ENCODE results near the gene MPND. TPM values are rescaled to one million over a fixed set of nuclear protein-coding genes. Genes with fewer than 3 reads are reported as not detected.

The MPND gene
- total and polyA plus RNA-seq, 12 donors, result 4.5 to 52.3 (median 16.1) TPM

DNA sequence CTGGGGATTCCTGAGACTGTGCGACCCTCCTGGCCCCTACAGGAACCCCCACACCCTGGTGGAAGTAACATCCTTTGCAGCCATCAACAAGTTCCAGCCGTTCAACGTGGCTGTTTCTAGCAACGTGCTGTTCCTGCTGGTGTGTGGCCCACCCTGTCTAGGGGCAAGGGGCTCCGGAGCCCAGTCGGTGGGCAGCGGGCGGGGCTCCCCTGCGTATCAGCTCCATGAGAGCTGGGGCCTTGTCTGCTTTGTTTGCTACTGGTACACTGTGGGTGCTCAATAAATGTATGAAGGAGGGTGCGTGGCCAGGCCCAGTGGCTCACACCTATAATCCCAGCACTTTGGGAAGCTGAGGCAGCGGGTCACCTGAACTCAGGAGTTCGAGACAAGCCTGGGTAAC, 10.9 kb downstream of the MPND start:
- Histone ChIP-seq H3K36me3 (replicated peaks in 1 of 2) (peaks cover 0 to 9% of the 10 kb centered on the region in 2 donors), H3K27ac (no peak overlapping the region), H3K27me3 (no peaks in the 10 kb centered on the region), H3K4me3 (no peak overlapping the region), H3K9me3 (replicated peaks in 1 of 3) (no peaks in the 10 kb centered on the region), H3K4me1 (replicated peaks in 1 of 2) (no peaks in the 10 kb centered on the region)
- WGBS, 4 donors, result 83 to 93% (median 88%) methylated on average over 10 to 12 of the region's 12 CpGs
- TF ChIP-seq CTCF (IDR thresholded peaks at IDR 0.05) (no peak), POLR2A (IDR thresholded peaks at IDR 0.05) (no peak)
- DNase-seq, result no peak
- intact Hi-C loops (cut with DNase I), result loop anchor here (5.0 kb wide), 1 partner anchor 87 kb away; no protein-coding TSS in a partner anchor

DNA sequence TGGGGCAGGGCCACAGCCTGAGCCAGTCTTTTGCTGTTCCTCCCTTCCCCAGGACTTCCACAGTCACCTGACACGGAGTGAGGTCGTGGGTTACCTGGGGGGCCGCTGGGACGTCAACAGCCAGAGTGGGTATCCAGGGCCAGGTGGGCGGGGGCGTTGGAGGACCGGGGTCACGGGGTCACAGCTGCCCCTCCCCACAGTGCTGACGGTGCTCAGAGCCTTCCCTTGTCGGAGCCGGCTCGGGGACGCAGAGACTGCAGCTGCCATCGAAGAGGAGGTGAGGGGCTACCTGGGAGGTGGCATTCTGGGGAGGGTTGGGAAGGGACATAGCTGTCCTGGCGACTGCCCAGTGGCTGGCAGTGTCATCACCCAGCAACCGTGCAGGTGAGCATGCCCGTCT, 11.5 kb downstream of the MPND start:
- WGBS, 4 donors, result 77 to 82% (median 78%) methylated on average over 3 to 17 of the region's 17 CpGs
- intact Hi-C loops (cut with DNase I), result loop anchor here (5.0 kb wide), 1 partner anchor 88 kb away; no protein-coding TSS in a partner anchor
- H3K27ac ChIP-seq, result no peak overlapping the region
- no peak for TF ChIP-seq CTCF (IDR thresholded peaks at IDR 0.05)
- TF ChIP-seq POLR2A (IDR thresholded peaks at IDR 0.05), result no peak
- no peaks in the 10 kb centered on the region for H3K27me3 ChIP-seq
- H3K36me3 ChIP-seq (replicated peaks in 1 of 2), result peaks cover 0 to 15% of the 10 kb centered on the region in 2 donors
- H3K9me3 ChIP-seq (replicated peaks in 1 of 3), result no peaks in the 10 kb centered on the region
- no peaks in the 10 kb centered on the region for H3K4me1 ChIP-seq (replicated peaks in 1 of 2)
- H3K4me3 ChIP-seq, result no peak overlapping the region
- peak in 1 of 7 donors; percentile 23 for DNase-seq

DNA sequence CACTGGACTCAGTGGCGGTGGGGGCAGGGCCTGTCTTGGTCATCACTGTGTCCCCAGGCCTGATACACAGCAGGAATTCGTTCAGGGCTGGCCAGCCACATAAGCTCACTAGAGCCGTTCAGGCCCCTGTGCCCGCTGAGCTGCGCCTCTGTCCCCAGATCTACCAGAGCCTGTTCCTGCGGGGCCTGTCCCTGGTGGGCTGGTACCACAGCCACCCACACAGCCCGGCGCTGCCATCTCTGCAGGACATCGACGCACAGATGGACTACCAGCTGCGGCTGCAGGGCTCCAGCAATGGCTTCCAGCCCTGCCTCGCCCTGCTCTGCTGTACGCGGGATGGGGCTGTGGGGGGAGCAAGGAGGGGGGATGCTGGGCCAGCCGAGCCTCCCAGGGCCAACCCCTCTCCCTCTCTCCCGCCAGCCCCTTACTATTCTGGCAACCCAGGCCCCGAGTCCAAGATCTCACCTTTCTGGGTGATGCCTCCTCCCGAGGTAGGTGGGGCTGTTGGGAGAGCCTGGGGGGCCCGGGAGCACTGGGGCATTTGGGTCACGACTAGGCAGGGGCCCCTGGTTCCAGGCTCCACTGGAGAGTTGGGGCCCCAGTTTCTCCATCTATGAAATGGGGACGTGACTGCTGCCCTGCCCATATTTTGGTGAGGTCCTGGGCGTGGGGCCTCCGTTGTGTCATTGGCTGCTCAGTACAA, 13.9 kb downstream of the MPND start:
- no peak overlapping the region for H3K4me3 ChIP-seq
- no peaks in the 10 kb centered on the region for H3K27me3 ChIP-seq
- no peak overlapping the region for H3K27ac ChIP-seq
- no peaks in the 10 kb centered on the region for H3K9me3 ChIP-seq (replicated peaks in 1 of 3)
- intact Hi-C loops (cut with DNase I), result no loop called here
- DNase-seq, result peak in 1 of 7 donors; percentile 32
- H3K36me3 ChIP-seq (replicated peaks in 1 of 2), result peaks cover 0 to 39% of the 10 kb centered on the region in 2 donors
- TF ChIP-seq POLR2A (IDR thresholded peaks at IDR 0.05) (no peak), CTCF (IDR thresholded peaks at IDR 0.05) (no peak)
- peaks cover 13 to 18% of the 10 kb centered on the region in 2 donors for H3K4me1 ChIP-seq (replicated peaks in 1 of 2)
- 81 to 90% (median 87%) methylated on average over 3 to 23 of the region's 23 CpGs for WGBS, 4 donors

GRCh38 chr19:4357921-4358326, 14.6 kb downstream of the MPND start:
- TF ChIP-seq POLR2A (IDR thresholded peaks at IDR 0.05) (no peak), CTCF (IDR thresholded peaks at IDR 0.05) (no peak)
- H3K4me3 ChIP-seq, result no peak overlapping the region
- no peaks in the 10 kb centered on the region for H3K9me3 ChIP-seq (replicated peaks in 1 of 3)
- H3K27ac ChIP-seq, result no peak overlapping the region
- peaks cover 0 to 46% of the 10 kb centered on the region in 2 donors for H3K36me3 ChIP-seq (replicated peaks in 1 of 2)
- H3K4me1 ChIP-seq (replicated peaks in 1 of 2), result peaks cover 13 to 18% of the 10 kb centered on the region in 2 donors
- intact Hi-C loops (cut with DNase I), result no loop called here
- peak in 1 of 7 donors; percentile 35 for DNase-seq
- no peaks in the 10 kb centered on the region for H3K27me3 ChIP-seq
- 82 to 91% (median 89%) methylated on average over 6 to 16 of the region's 16 CpGs for WGBS, 4 donors
